GM12892 (cell line): Measurements from ENCODE around the gene MEDAG.
"Not testable (repeated sequence)": the region's sequence is repeated elsewhere in the genome, so short reads cannot be mapped to it uniquely, and the experiment has no call there.

Experiments
- DNase-seq: peaks from one replicate; pipeline ENCODE4 v3.0.0; 2011; ENCODE audit not compliant: insufficient read length
- FAIRE-seq: peaks from 2 replicates; lab custom pipeline; 2011; peaks lifted over from hg19 to GRCh38; lab: Jason Lieb, UNC
- POLR2A ChIP-seq: IDR thresholded peaks from 2 replicates; pipeline ENCODE4 v1.6.1; 2011; ENCODE audit warnings: low read depth, low read length, control low read depth
- POLR2AphosphoS5 ChIP-seq: IDR thresholded peaks from 2 replicates; pipeline ENCODE4 v1.6.1; 2011; ENCODE audit warnings: low read depth, low read length, control low read depth
- TAF1 ChIP-seq: IDR thresholded peaks from 2 replicates; pipeline ENCODE4 v1.6.1; 2011; ENCODE audit warnings: low read depth, mild to moderate bottlenecking, control low read depth, low read length, borderline replicate concordance

MEDAG gene

GRCh38 chr13:30918662-30919405 is 12.8 kb downstream of the MEDAG start:
- TF ChIP-seq TAF1 (no peak), POLR2A (no peak), POLR2AphosphoS5 (no peak)
- no peak for DNase-seq
- no peak for FAIRE-seq

DNA sequence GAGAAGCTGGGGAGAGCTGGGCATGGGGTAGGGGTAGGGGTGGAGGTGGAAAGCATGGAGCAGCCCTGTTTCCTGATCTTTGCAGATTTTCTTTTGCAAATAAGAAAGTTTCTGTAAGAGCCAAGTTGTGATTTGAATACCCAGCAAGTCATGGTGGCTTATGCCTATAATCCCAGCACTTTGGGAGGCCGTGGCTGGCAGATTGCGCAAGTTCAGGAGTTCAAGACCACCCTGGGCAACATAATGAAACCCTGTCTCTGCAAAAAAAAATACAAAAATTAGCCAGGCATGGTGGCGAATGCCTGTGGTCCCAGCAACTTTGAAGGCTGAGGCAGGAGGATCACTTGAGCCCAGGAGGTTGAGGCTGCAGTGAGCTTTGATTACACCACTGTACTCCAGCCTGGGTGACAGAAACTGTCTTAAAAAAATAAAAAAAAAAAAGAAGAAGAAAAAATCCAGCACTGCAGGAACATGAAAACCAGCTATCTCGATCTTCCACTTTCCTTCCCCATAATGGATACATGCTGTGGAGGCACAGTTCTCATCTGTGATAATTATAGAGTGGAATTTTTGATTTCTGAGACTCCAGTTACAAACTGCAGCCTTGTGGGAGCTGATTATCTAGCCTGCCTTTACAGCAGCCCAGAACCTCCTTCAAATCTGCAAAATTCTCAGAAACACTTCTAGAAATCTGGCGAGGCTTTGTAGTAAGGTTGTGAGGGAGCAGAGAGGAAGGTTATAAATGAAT is 14.3 kb downstream of the MEDAG start:
- DNase-seq = no peak
- TF ChIP-seq POLR2A = no peak
- TF ChIP-seq POLR2AphosphoS5 = no peak
- TF ChIP-seq TAF1 = no peak
- no peak for FAIRE-seq

DNA sequence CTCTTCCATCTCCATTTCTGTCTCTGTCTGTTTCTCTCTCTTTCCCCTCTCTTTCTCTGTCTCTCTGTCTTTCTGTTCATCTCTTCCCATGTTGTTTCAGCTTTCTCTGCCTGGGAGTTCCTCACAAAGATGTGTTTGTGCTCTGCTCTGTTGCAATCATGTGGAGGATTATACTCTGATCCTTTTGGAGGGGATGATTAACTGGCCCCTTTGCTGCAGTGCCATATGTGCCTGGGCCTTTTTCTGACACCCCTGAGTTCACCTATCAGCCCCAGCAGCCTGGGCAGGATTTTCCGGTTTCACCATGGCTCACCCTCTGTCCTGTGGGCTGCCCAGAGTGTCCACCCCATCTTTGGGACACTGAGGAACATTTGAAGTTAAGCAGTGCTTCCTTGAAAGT is 17.3 kb downstream of the MEDAG start:
- FAIRE-seq (no peak), DNase-seq (no peak)
- TF ChIP-seq POLR2A = no peak

GRCh38 chr13:30924721-30925120 is 18.6 kb downstream of the MEDAG start:
- no peak for FAIRE-seq
- DNase-seq = no peak
- TF ChIP-seq POLR2AphosphoS5 (no peak), POLR2A (no peak), TAF1 (no peak)

DNA sequence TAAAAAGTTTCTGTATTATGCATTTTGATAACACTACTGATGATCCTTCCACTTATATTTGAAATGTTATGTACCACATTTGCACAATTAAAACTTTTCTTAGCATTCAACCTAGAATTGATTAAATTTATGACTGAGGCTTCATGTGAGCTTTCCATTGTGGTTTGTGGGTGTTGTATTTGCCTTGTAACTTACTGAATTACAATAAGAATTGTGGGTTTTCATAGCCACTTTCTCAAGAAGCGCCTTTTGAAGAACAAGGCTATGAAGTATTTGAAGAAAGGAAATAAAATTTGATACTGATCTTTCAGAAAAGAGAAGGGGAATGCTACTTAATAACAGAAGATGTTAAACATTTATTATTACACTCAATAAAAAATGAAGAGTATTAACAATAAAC is 19.4 kb downstream of the MEDAG start:
- DNase-seq (no peak), FAIRE-seq (no peak)
- TF ChIP-seq POLR2A = no peak
- no peak for TF ChIP-seq POLR2AphosphoS5
- no peak for TF ChIP-seq TAF1

DNA sequence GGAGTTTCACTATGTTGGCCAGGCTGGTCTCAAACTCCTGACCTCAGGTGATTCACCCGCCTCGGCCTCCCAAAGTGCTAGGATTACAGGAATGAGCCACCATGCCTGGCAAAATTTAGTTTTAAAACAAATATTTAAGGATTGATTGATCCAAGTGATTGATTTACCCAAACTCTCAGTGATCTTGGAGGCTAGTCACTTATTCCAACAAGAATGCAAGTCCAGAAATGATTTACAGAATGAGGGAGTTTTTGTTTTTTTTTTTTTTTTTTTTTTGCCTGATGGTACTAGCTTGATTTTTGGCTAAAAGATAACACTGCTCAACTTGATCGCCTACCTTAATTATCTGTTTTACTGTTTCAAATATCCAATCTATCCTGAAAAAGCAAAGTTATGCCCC is 20.7 kb downstream of the MEDAG start:
- DNase-seq = no peak
- no peak for TF ChIP-seq POLR2AphosphoS5
- no peak for TF ChIP-seq TAF1
- TF ChIP-seq POLR2A = no peak
- no peak for FAIRE-seq

GRCh38 chr13:30927188-30927587 is 21.1 kb downstream of the MEDAG start:
- FAIRE-seq, DNase-seq: not testable (repeated sequence)

DNA sequence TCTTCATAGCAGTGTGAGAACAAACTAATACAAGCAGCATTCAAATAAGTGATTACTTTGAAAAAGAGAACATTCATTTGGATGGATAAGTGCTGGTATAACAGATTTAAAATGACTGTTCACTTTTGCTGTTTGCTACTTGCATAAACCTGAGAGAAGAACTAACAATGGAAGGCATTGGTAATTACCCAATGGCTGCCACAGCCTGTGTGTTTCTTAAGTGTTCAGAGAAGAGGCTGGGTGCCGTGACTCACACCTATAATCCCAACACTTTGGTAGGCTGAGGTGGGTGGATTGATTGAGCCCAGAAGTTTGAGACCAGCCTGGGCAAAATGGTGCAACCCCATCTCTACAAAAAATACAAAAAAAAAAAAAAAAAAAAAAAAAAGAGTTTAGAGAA is 21.5 kb downstream of the MEDAG start:
- FAIRE-seq (no peak), DNase-seq (no peak)
- TF ChIP-seq POLR2AphosphoS5 (no peak), TAF1 (no peak)

- FAIRE-seq = no peak
- no peak for TF ChIP-seq POLR2A
- no peak for TF ChIP-seq POLR2AphosphoS5
- no peak for TF ChIP-seq TAF1
- no peak for DNase-seq
Observed at GRCh38 chr13:30928978-30929377, 22.9 kb downstream of the MEDAG start.

DNA sequence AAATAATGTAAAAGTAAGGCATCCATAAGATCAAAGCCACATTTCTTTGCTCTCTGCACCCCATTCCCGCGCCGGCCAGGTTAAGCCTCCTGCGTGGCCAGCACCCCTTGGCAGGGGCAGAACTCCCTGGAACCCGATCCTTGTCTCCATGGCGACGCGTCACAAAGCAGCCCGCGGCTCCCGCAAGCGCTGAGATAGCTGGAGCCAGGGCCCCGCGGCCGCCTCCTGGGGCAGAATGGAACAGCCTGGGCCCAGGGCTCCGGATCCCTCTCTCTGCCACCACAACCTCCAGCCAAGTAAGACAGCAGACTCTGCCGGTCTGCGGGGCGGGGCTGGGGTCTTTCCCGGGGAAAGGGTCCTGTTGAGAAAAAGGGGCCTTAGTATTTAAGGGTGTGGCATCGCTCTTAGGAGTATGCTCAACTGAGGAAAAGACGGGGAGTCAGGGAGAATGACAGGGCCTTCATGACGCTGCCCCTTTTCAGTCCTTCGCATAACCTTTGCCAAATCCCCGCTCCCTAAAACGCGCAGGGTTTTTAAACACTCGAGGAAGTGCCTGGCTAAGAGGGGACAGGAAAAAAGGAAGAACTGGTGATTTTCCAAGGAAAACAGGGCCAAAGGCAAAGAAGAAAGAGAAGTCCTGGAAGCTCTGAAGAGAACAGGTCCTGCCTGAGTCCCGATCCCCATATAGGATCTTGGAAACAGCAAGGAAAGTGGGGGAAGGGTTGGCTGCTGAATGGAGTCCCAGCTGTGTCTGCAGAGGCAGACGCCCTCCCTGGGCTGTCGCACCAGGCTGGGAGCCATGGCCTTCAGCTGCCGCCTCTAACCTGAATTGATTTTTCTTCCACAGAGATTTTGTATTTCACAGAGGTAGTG is 26.6 kb downstream of the MEDAG start, which contains the start of gene TEX26:
Gene TEX26 (plus strand): TSS at position 176 of the 873 bp plus-strand sequence. CDS start 60 bp downstream, at position 236.
- FAIRE-seq (no peak), DNase-seq (no peak)
- no peak for TF ChIP-seq TAF1
- no peak for TF ChIP-seq POLR2A
- no peak for TF ChIP-seq POLR2AphosphoS5

DNA sequence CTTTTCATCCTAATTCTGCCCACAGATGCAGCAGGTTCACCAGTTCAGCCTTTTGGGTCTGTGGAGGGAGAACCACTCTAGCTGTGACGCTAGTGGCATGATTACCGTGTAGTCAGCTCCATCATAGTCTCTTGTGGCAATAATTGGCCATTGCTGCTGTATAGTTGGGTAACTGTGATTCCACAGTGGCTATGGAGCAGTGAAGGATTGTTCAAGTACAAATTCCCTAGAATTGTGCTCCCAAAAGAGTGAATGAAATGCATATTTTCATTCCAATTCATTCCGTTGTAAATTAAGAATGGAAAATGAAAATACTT is 27.2 kb downstream of the MEDAG start:
- no peak for DNase-seq

GRCh38 chr13:30934381-30934780 is 28.3 kb downstream of the MEDAG start:
- FAIRE-seq (no peak), DNase-seq (no peak)
- TF ChIP-seq POLR2A (no peak), TAF1 (no peak), POLR2AphosphoS5 (no peak)

More for the DNA sequence above, 27.2 kb downstream of the MEDAG start:
- TF ChIP-seq TAF1 = no peak
- no peak for TF ChIP-seq POLR2A
- TF ChIP-seq POLR2AphosphoS5 = no peak
- FAIRE-seq = no peak
